ENCODE results near the gene FCMR. TPM values are rescaled to one million over a fixed set of nuclear protein-coding genes. Genes with fewer than 3 reads are reported as not detected.

Gene FCMR
- total and polyA plus RNA-seq, 2 donors from 2014 or later, result 1.3 to 16.7 TPM

- Histone ChIP-seq H3K27me3 (ENCODE audit: control insufficient read depth, insufficient read depth, low read length) (no peaks in the 10 kb centered on the region), H3K9ac (ENCODE audit: low read length in 3 of 3) (peak overlapping the region in 2 of 3 donors; percentile 34 to 82), H3K27ac (ENCODE audit: low read depth in 2 of 2, low read length in 2 of 2) (peak overlapping the region; percentile 57 to 68), H3K9me3 (ENCODE audit: control insufficient read depth in 2 of 3, insufficient read depth in 1 of 3, low read length in 3 of 3) (peaks cover 0 to 5% (median 0%) of the 10 kb centered on the region in 3 donors), H3K4me3 (ENCODE audit: low read length in 3 of 3) (peak overlapping the region in 2 of 3 donors; percentile 70 to 76), H3K4me1 (ENCODE audit: control insufficient read depth in 2 of 3, insufficient read depth in 2 of 3, low read depth in 1 of 3, low read length in 3 of 3) (peaks cover 0 to 28% (median 20%) of the 10 kb centered on the region in 3 donors), H3K36me3 (ENCODE audit: control insufficient read depth in 2 of 3, insufficient read depth in 3 of 3, low read length in 3 of 3) (no peaks in the 10 kb centered on the region)
- no peak for FAIRE-seq
- intact Hi-C loops (cut with DNase I), result no loop called here
- TF ChIP-seq, protein P1, sequence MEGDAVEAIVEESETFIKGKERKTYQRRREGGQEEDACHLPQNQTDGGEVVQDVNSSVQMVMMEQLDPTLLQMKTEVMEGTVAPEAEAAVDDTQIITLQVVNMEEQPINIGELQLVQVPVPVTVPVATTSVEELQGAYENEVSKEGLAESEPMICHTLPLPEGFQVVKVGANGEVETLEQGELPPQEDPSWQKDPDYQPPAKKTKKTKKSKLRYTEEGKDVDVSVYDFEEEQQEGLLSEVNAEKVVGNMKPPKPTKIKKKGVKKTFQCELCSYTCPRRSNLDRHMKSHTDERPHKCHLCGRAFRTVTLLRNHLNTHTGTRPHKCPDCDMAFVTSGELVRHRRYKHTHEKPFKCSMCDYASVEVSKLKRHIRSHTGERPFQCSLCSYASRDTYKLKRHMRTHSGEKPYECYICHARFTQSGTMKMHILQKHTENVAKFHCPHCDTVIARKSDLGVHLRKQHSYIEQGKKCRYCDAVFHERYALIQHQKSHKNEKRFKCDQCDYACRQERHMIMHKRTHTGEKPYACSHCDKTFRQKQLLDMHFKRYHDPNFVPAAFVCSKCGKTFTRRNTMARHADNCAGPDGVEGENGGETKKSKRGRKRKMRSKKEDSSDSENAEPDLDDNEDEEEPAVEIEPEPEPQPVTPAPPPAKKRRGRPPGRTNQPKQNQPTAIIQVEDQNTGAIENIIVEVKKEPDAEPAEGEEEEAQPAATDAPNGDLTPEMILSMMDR (IDR thresholded peaks at IDR 0.05; ENCODE audit: borderline replicate concordance, extremely low read depth, insufficient read depth), result no peak
- DNase-seq, result no peak
Observed at GRCh38 chr1:206945779-206946178, 24.0 kb upstream of the FCMR start.

- DNase-seq (no peak), FAIRE-seq (no peak)
- Histone ChIP-seq H3K4me3 (ENCODE audit: low read length in 3 of 3) (peak overlapping the region in 2 of 3 donors; percentile 70 to 76), H3K27ac (ENCODE audit: low read depth in 2 of 2, low read length in 2 of 2) (no peak overlapping the region), H3K4me1 (ENCODE audit: control insufficient read depth in 2 of 3, insufficient read depth in 2 of 3, low read depth in 1 of 3, low read length in 3 of 3) (peaks cover 0 to 21% (median 20%) of the 10 kb centered on the region in 3 donors), H3K9ac (ENCODE audit: low read length in 3 of 3) (no peak overlapping the region), H3K27me3 (ENCODE audit: control insufficient read depth, insufficient read depth, low read length) (no peaks in the 10 kb centered on the region), H3K9me3 (ENCODE audit: control insufficient read depth in 2 of 3, insufficient read depth in 1 of 3, low read length in 3 of 3) (peaks cover 0 to under 1% (median 0%) of the 10 kb centered on the region in 3 donors), H3K36me3 (ENCODE audit: control insufficient read depth in 2 of 3, insufficient read depth in 3 of 3, low read length in 3 of 3) (no peaks in the 10 kb centered on the region)
- intact Hi-C loops (cut with DNase I), result no loop called here
- TF ChIP-seq, protein P1 (IDR thresholded peaks at IDR 0.05; ENCODE audit: borderline replicate concordance, extremely low read depth, insufficient read depth), result no peak
Observed at GRCh38 chr1:206944703-206945102, 23.0 kb upstream of the FCMR start.

DNA sequence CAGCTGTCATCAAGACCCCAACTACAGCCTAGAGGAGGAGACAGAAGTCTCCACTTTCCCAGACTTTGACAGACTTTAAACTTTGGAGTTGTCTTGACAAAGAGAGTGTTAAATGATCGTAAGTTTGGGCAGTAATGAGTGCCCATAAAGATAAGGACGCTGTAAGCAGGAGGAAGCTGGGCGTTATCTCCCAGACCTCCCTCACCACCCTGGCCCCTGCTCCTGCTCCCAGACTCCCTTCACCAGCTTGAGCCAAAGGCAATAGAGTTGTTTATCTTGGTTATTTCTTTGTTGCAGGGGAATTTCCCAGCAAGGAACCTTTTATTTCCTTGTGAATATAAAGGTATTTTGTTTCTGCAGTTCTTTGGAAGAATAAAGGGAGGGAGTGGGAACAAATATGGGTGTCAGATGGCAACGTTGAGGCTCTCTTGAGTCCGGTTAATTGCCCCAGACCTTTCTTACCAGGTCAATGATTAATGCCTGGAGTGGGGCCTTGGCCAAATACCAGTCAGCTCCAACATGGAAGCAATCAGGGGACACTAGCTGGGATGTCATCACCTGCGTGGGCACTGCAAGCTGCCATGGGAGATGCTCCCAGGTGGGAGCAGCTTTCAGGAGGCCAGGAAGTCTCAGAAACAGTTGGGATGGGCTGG lies 20.2 kb upstream of the FCMR start:
- peak in 1 of 5 donors; percentile 20 for DNase-seq
- no peaks in the 10 kb centered on the region for H3K36me3 ChIP-seq (ENCODE audit: control insufficient read depth in 2 of 3, insufficient read depth in 3 of 3, low read length in 3 of 3)
- H3K27me3 ChIP-seq (ENCODE audit: control insufficient read depth, insufficient read depth, low read length), result no peaks in the 10 kb centered on the region
- intact Hi-C loops (cut with DNase I), result no loop called here
- TF ChIP-seq, protein P1 (IDR thresholded peaks at IDR 0.05; ENCODE audit: borderline replicate concordance, extremely low read depth, insufficient read depth), result no peak
- H3K9me3 ChIP-seq (ENCODE audit: control insufficient read depth in 2 of 3, insufficient read depth in 1 of 3, low read length in 3 of 3), result no peaks in the 10 kb centered on the region
- no peak overlapping the region for H3K4me3 ChIP-seq (ENCODE audit: low read length in 3 of 3)
- H3K4me1 ChIP-seq (ENCODE audit: control insufficient read depth in 2 of 3, insufficient read depth in 2 of 3, low read depth in 1 of 3, low read length in 3 of 3), result peaks cover 0 to 20% (median 20%) of the 10 kb centered on the region in 3 donors
- FAIRE-seq, result no peak
- no peak overlapping the region for H3K9ac ChIP-seq (ENCODE audit: low read length in 3 of 3)
- no peak overlapping the region for H3K27ac ChIP-seq (ENCODE audit: low read depth in 2 of 2, low read length in 2 of 2)
